SK-N-SH (cell line): ENCODE results near the gene ZNF280D. TPM values are rescaled to one million over a fixed set of nuclear protein-coding genes. Genes with fewer than 3 reads are reported as not detected.

Experiments used
- CTCF ChIA-PET: fragments of 300-600, 350-600 bp; formaldehyde crosslinking; extraction: SDS; loops from one replicate; lab custom pipeline; 2021; lab: Yijun Ruan, JAX
- POLR2A ChIA-PET: fragments of 350-600 bp; sonication (Branson Sonifier 250); formaldehyde crosslinking; extraction: SDS; loops from one replicate; lab custom pipeline; 2020; ENCODE audit warnings: antibody characterized with exemption, inconsistent platforms; lab: Yijun Ruan, JAX
- DNase-seq: peaks from one replicate; pipeline ENCODE4 v3.0.0; 2012
- H2AFZ ChIP-seq: fragments of 200-600 bp; sonication (generic); 2 replicates; pipeline ENCODE4 v1.8.1; 2016; ENCODE audit warnings: antibody characterized with exemption, mild to moderate bottlenecking, low read depth
- H3F3A ChIP-seq: fragments of 200-600 bp; sonication (generic); replicated peaks from 2 replicates; pipeline ENCODE3; 2016; ENCODE audit warnings: antibody characterized with exemption, mild to moderate bottlenecking; ENCODE audit not compliant: insufficient read depth
- H3K27ac ChIP-seq, 2 experiments: fragments of 200-500 bp in 1 of 2; fragments of 200-600 bp in 1 of 2; sonication (Bioruptor generic) in 1 of 2; sonication (generic), shearing (Covaris generic) in 1 of 2; 2 replicates each; pipeline versions ENCODE4 v1.5.1 to v1.6.1; 2014 to 2016; ENCODE audit warnings: low read depth in 2 of 2, inconsistent platforms in 1 of 2, low read length in 1 of 2, mild to moderate bottlenecking in 1 of 2, mixed read lengths in 1 of 2
- H3K27me3 ChIP-seq: fragments of 200-600 bp; sonication (generic), shearing (Covaris generic); 2 replicates; pipeline ENCODE4 v1.6.1; 2016; ENCODE audit warnings: mixed run types; ENCODE audit not compliant: insufficient read depth
- H3K36me3 ChIP-seq, 2 experiments: fragments of 200-500 bp in 1 of 2; fragments of 200-600 bp in 1 of 2; sonication (Bioruptor generic) in 1 of 2; sonication (generic) in 1 of 2; replicated peaks in 1 of 2; 2 replicates each; pipeline versions ENCODE3 to v1.5.1; 2014 to 2016; ENCODE audit warnings: low read length in 1 of 2, mild to moderate bottlenecking in 1 of 2; ENCODE audit not compliant: insufficient read depth in 2 of 2, control insufficient read depth in 1 of 2
- H3K4me1 ChIP-seq, 2 experiments: fragments of 200-500 bp in 1 of 2; fragments of 200-600 bp in 1 of 2; sonication (Bioruptor generic) in 1 of 2; sonication (generic), shearing (Covaris generic) in 1 of 2; 2 replicates each; pipeline versions ENCODE4 v1.5.1 to v1.6.1; 2014 to 2016; ENCODE audit warnings: low read depth in 1 of 2, low read length in 1 of 2, mixed run types in 1 of 2; ENCODE audit not compliant: insufficient read depth in 2 of 2, control insufficient read depth in 1 of 2
- H3K4me2 ChIP-seq: fragments of 200-600 bp; sonication (generic), shearing (Covaris generic); 2 replicates; pipeline ENCODE4 v1.6.1; 2017; ENCODE audit warnings: mixed run types
- H3K4me3 ChIP-seq, 2 experiments: fragments of 200-500 bp in 1 of 2; fragments of 200-600 bp in 1 of 2; sonication (Bioruptor generic) in 1 of 2; sonication (generic), shearing (Covaris generic) in 1 of 2; 2 replicates each; pipeline versions ENCODE4 v1.5.1 to v1.8.1; 2014 to 2016; ENCODE audit warnings: low read depth in 2 of 2, inconsistent platforms in 1 of 2, low read length in 1 of 2, mild to moderate bottlenecking in 1 of 2, mixed read lengths in 1 of 2, moderate library complexity in 1 of 2
- H3K79me2 ChIP-seq: fragments of 200-600 bp; sonication (generic); 2 replicates; pipeline ENCODE4 v1.8.1; 2017; ENCODE audit warnings: mild to moderate bottlenecking; ENCODE audit not compliant: insufficient read depth
- H3K9ac ChIP-seq: fragments of 200-600 bp; sonication (generic); 2 replicates; pipeline ENCODE4 v1.6.1; 2017; ENCODE audit warnings: mixed run types
- H3K9me2 ChIP-seq: fragments of 200-600 bp; sonication (generic); 2 replicates; pipeline ENCODE4 v1.6.1; 2017; ENCODE audit warnings: mixed run types
- H3K9me3 ChIP-seq: fragments of 200-600 bp; sonication (generic); 2 replicates; pipeline ENCODE4 v1.6.1; 2017; ENCODE audit warnings: mixed run types, mild to moderate bottlenecking, moderate library complexity
- H4K20me1 ChIP-seq: fragments of 200-600 bp; sonication (generic); 2 replicates; pipeline ENCODE4 v1.6.1; 2017; ENCODE audit warnings: mild to moderate bottlenecking, mixed run types; ENCODE audit not compliant: insufficient read depth
- CHD2 ChIP-seq: fragments of 150-350 bp; IDR thresholded peaks from 2 replicates; pipeline ENCODE4 v1.6.1; 2018; ENCODE audit warnings: low read length; ENCODE audit not compliant: partially characterized antibody
- CTCF ChIP-seq: fragments of 200-600 bp; sonication (generic); IDR thresholded peaks from 2 replicates; pipeline ENCODE4 v1.6.1; 2017; ENCODE audit warnings: antibody characterized with exemption, mild to moderate bottlenecking, moderate library complexity
- FOSL2 ChIP-seq: IDR thresholded peaks from 2 replicates; pipeline ENCODE4 v1.4.0; 2012; ENCODE audit warnings: low read depth, mild to moderate bottlenecking, moderate library complexity, borderline replicate concordance
- FOXJ3 ChIP-seq: sonication (generic); formaldehyde crosslinking; IDR thresholded peaks from 2 replicates; pipeline ENCODE4 v1.5.1; 2020; ENCODE audit warnings: mild to moderate bottlenecking, missing genetic modification reagents
- GABPA ChIP-seq: IDR thresholded peaks from 2 replicates; pipeline ENCODE4 v1.4.0; 2012; ENCODE audit warnings: low read depth, mild to moderate bottlenecking
- IRF3 ChIP-seq: fragments of 150-350 bp; IDR thresholded peaks from 2 replicates; pipeline ENCODE4 v1.6.1; 2016; ENCODE audit warnings: mild to moderate bottlenecking, low read depth, low read length
- JUND ChIP-seq: IDR thresholded peaks from 2 replicates; pipeline ENCODE4 v1.4.0; 2012
- MEF2A ChIP-seq: IDR thresholded peaks from 2 replicates; pipeline ENCODE4 v1.4.0; 2012; ENCODE audit warnings: low read depth, borderline replicate concordance
- PBX3 ChIP-seq: IDR thresholded peaks from 2 replicates; pipeline ENCODE4; 2012
- RCOR1 ChIP-seq: fragments of 150-350 bp; IDR thresholded peaks from 2 replicates; pipeline ENCODE4 v1.6.1; 2017; ENCODE audit warnings: antibody characterized with exemption, low read length
- TAF1 ChIP-seq: IDR thresholded peaks from 2 replicates; pipeline ENCODE4 v1.6.1; 2012; ENCODE audit warnings: low read depth, mild to moderate bottlenecking, low read length, moderate library complexity, borderline replicate concordance
- TCF12 ChIP-seq: IDR thresholded peaks from 2 replicates; pipeline ENCODE4 v1.4.0; 2012
- USF1 ChIP-seq: IDR thresholded peaks from 2 replicates; pipeline ENCODE4 v1.4.0; 2012; ENCODE audit warnings: low read depth, borderline replicate concordance
- ZBTB33 ChIP-seq: IDR thresholded peaks from 2 replicates; pipeline ENCODE4 v1.4.0; 2012; ENCODE audit warnings: low read depth, borderline replicate concordance
- WGBS: methylation state at CpG from one replicate; pipeline ENCODE4 v1.1.6; 2017; ENCODE audit warnings: low lambda C conversion rate; 5-methylcytosine and 5-hydroxymethylcytosine counted together
- polyA plus RNA-seq, 3 experiments: library from polyadenylated mRNA; depleted of rRNA; stranded (reverse); fragments of >200 nt; gene quantifications; 2 replicates each; pipeline ENCODE4 v1.2.3, GENCODE V29; 2012

ZNF280D gene
- polyA plus RNA-seq, 1 of the 3 experiments (the other 2 are of a cell fraction), result 5.4 TPM

- DNase-seq, result no peak
- H3K79me2 ChIP-seq, result peaks cover 82% of the 10 kb centered on the region
- no peak overlapping the region for H3K4me2 ChIP-seq
- peaks cover 20 to 26% of the 10 kb centered on the region in 2 experiments for H3K36me3 ChIP-seq
- CTCF ChIA-PET, result interaction anchor here (0.6 to 1.1 kb wide), 4 partner anchors 233 to 986 kb away, joined by 3 read pairs; no protein-coding TSS in a partner anchor
- POLR2A ChIA-PET, result no interaction called here
- H3K9ac ChIP-seq, result no peak overlapping the region
- H2AFZ ChIP-seq, result no peak overlapping the region
- TF ChIP-seq GABPA, result no peak
- no peak for TF ChIP-seq CHD2
- TF ChIP-seq CTCF, result no peak
- no peak for TF ChIP-seq TAF1
- no peak for TF ChIP-seq RCOR1
- no peak for TF ChIP-seq USF1
- no peak for TF ChIP-seq ZBTB33
- TF ChIP-seq IRF3, result no peak
- TF ChIP-seq FOXJ3 (CRISPR knock-in tag), result no peak
- TF ChIP-seq JUND, result no peak
- no peak for TF ChIP-seq MEF2A
- 96% methylated on average over 2 of the region's 2 CpGs for WGBS
- H3K27ac ChIP-seq, result no peak overlapping the region
- no peaks in the 10 kb centered on the region for H4K20me1 ChIP-seq
- H3K27me3 ChIP-seq, result no peaks in the 10 kb centered on the region
- H3F3A ChIP-seq, result peaks cover 18% of the 10 kb centered on the region
- no peaks in the 10 kb centered on the region for H3K9me3 ChIP-seq
- no peaks in the 10 kb centered on the region for H3K9me2 ChIP-seq
- peaks cover 10 to 16% of the 10 kb centered on the region in 2 experiments; a peak in 3 of 4 replicates for H3K4me1 ChIP-seq
- no peak overlapping the region for H3K4me3 ChIP-seq
Observed at GRCh38 chr15:56729561-56729960, 3.7 kb downstream of the ZNF280D start.

- H4K20me1 ChIP-seq, result no peaks in the 10 kb centered on the region
- no peak for DNase-seq
- no peak overlapping the region for H2AFZ ChIP-seq
- no peak overlapping the region for H3K4me2 ChIP-seq
- ChIA-PET POLR2A (no interaction called here), CTCF (no interaction called here)
- peaks cover 7% of the 10 kb centered on the region for H3F3A ChIP-seq
- WGBS, result 79% methylated on average over 1 of the region's 1 CpG
- H3K9me2 ChIP-seq, result no peaks in the 10 kb centered on the region
- no peak overlapping the region for H3K9ac ChIP-seq
- H3K9me3 ChIP-seq, result no peaks in the 10 kb centered on the region
- H3K4me3 ChIP-seq, result no peak overlapping the region
- H3K27me3 ChIP-seq, result no peaks in the 10 kb centered on the region
- H3K36me3 ChIP-seq, result peaks cover 30 to 40% of the 10 kb centered on the region in 2 experiments
- peaks cover 0 to 4% of the 10 kb centered on the region in 2 experiments; a peak in 2 of 4 replicates for H3K4me1 ChIP-seq
- peak overlapping the region in 1 of 2 experiments; percentile 25; a peak in 1 of 4 replicates for H3K27ac ChIP-seq
- peaks cover 91% of the 10 kb centered on the region for H3K79me2 ChIP-seq
- TF ChIP-seq GABPA (no peak), FOSL2 (no peak), TCF12 (no peak), PBX3 (no peak)
Observed at GRCh38 chr15:56725386-56725785, 7.9 kb downstream of the ZNF280D start.
